IPS-NIHi11 (cell line): ENCODE measurements around the gene ANXA6.

ENCODE experiments used
- DNase-seq: peaks from one replicate; pipeline ENCODE4 v3.0.0; 2012; ENCODE audit warnings: mixed read lengths, low spot score

Gene ANXA6

GRCh38 chr5:151080613-151081430 is 76.8 kb downstream of the ANXA6 start, which contains the start of gene TNIP1:
Gene TNIP1, minus strand, starts transcription at chr5:151081034. Its CDS starts 15,939 bp downstream, at chr5:151065095.
- peak; percentile 94 for DNase-seq

- no peak for DNase-seq
Measured at GRCh38 chr5:151079838-151080612, 77.6 kb downstream of the ANXA6 start.

- no peak for DNase-seq
Measured at GRCh38 chr5:151078490-151079262, 78.9 kb downstream of the ANXA6 start.

GRCh38 chr5:151077967-151078366 is 79.6 kb downstream of the ANXA6 start:
- DNase-seq: no peak

- DNase-seq: no peak
Measured at GRCh38 chr5:151077419-151077818, 80.2 kb downstream of the ANXA6 start.

- no peak for DNase-seq
Measured at GRCh38 chr5:151076616-151077015, 81.0 kb downstream of the ANXA6 start.

- no peak for DNase-seq
Measured at GRCh38 chr5:151075698-151076331, 81.8 kb downstream of the ANXA6 start.

- DNase-seq: no peak
Measured at GRCh38 chr5:151074557-151074956, 83.0 kb downstream of the ANXA6 start.

GRCh38 chr5:151073280-151073679 is 84.3 kb downstream of the ANXA6 start:
- DNase-seq: no peak

- DNase-seq: no peak
Measured at GRCh38 chr5:151072630-151073025, 85.0 kb downstream of the ANXA6 start.

- no peak for DNase-seq
Measured at GRCh38 chr5:151071848-151072629, 85.5 kb downstream of the ANXA6 start.

- no peak for DNase-seq
Measured at GRCh38 chr5:151071021-151071420, 86.6 kb downstream of the ANXA6 start.

GRCh38 chr5:151070449-151070848 is 87.1 kb downstream of the ANXA6 start:
- no peak for DNase-seq

- no peak for DNase-seq
Measured at GRCh38 chr5:151068433-151069197, 89.0 kb downstream of the ANXA6 start.

- no peak for DNase-seq
Measured at GRCh38 chr5:151067632-151068432, 89.7 kb downstream of the ANXA6 start.

GRCh38 chr5:151066920-151067319 is 90.7 kb downstream of the ANXA6 start:
- DNase-seq: no peak

GRCh38 chr5:151065609-151066008 is 92.0 kb downstream of the ANXA6 start:
- no peak for DNase-seq

GRCh38 chr5:151064916-151065499 is 92.6 kb downstream of the ANXA6 start:
- no peak for DNase-seq
